Breast epithelium (tissue), 3 donors: ENCODE data around the gene CHCHD1.

Source experiments
- CTCF ChIP-seq, 3 donors: fragments of 450-650 bp; IDR thresholded peaks; one replicate each; pipeline ENCODE4 v1.5.1; 2016 to 2017; ENCODE audit warnings: antibody characterized with exemption in 3 of 3, mild to moderate bottlenecking in 3 of 3, moderate library complexity in 3 of 3
- POLR2AphosphoS5 ChIP-seq, 3 donors: sonication (generic); formaldehyde crosslinking; IDR thresholded peaks; one replicate each; pipeline ENCODE4 v1.6.1; 2017; ENCODE audit warnings: antibody characterized with exemption in 3 of 3

- TF ChIP-seq CTCF (IDR thresholded peaks at IDR 0.05) (no peak), POLR2AphosphoS5 (IDR thresholded peaks at IDR 0.05) (no peak)
Observed at GRCh38 chr10:73814276-73814895, 32.5 kb downstream of the CHCHD1 start.
